Natural killer cell (primary cell): ENCODE measurements around the gene SGCE. TPM values are rescaled to one million over a fixed set of nuclear protein-coding genes. Genes with fewer than 3 reads are reported as not detected.

Experiments
- ATAC-seq, 3 donors: fragments of 150-1000 bp in 2 of 3; fragments of 200-7000 bp in 1 of 3; cut with Tn5 transposase; 1 replicate in 1 of 3; 2 replicates in 2 of 3; pipeline ENCODE4 v1.10.0; 2021; ENCODE audit warnings: mild to moderate bottlenecking in 2 of 3, moderate library complexity in 2 of 3
- DNase-seq, 2 donors: peaks; one replicate each; pipeline versions ENCODE4 v3.0.0 to v3.0.0-alpha.2; 2013 to 2021; ENCODE audit warnings: mixed read lengths in 1 of 2
- H3K27ac ChIP-seq: one replicate; pipeline ENCODE4 v1.5.1; 2013; ENCODE audit warnings: mild to moderate bottlenecking, low read length
- H3K27me3 ChIP-seq: one replicate; pipeline ENCODE4 v1.6.1; 2013; ENCODE audit warnings: low read length; ENCODE audit not compliant: control insufficient read depth, insufficient read depth
- H3K36me3 ChIP-seq: one replicate; pipeline ENCODE4 v1.6.1; 2013; ENCODE audit warnings: low read length; ENCODE audit not compliant: control insufficient read depth, insufficient read depth
- H3K4me1 ChIP-seq: one replicate; pipeline ENCODE4 v1.6.1; 2013; ENCODE audit warnings: low read length; ENCODE audit not compliant: control insufficient read depth, insufficient read depth
- H3K4me3 ChIP-seq: one replicate; pipeline ENCODE4 v1.5.1; 2013; ENCODE audit warnings: low read length
- H3K9me3 ChIP-seq: one replicate; pipeline ENCODE4 v1.6.1; 2013; ENCODE audit warnings: low read length; ENCODE audit not compliant: control insufficient read depth, insufficient read depth
- H3K27ac Mint-ChIP-seq, 2 donors: one replicate each; pipeline ENCODE4 v1.8.0; 2022; ENCODE audit warnings: mild to moderate bottlenecking in 2 of 2, mixed read lengths in 2 of 2, moderate library complexity in 1 of 2
- H3K27me3 Mint-ChIP-seq, 2 donors: one replicate each; pipeline ENCODE4 v1.8.0; 2022; ENCODE audit warnings: low read depth in 2 of 2, mixed read lengths in 2 of 2
- H3K36me3 Mint-ChIP-seq: one replicate; pipeline ENCODE4 v1.8.0; 2022; ENCODE audit warnings: mixed read lengths
- H3K4me1 Mint-ChIP-seq, 2 donors: one replicate each; pipeline ENCODE4 v1.8.0; 2022; ENCODE audit warnings: mixed read lengths in 2 of 2
- H3K4me3 Mint-ChIP-seq: one replicate; pipeline ENCODE4 v1.8.0; 2022; ENCODE audit warnings: mild to moderate bottlenecking, moderate library complexity, mixed read lengths
- H3K9me3 Mint-ChIP-seq, 2 donors: one replicate each; pipeline ENCODE4 v1.8.0; 2022; ENCODE audit warnings: mixed read lengths in 2 of 2
- WGBS: methylation state at CpG from one replicate; pipeline ENCODE4 v1.1.7; 2013; ENCODE audit warnings: missing lambda C conversion rate; ENCODE audit not compliant: insufficient coverage; 5-methylcytosine and 5-hydroxymethylcytosine counted together
- intact Hi-C: fragments of 100-400 bp; cut with micrococcal nuclease; formaldehyde crosslinking; loops from one replicate; pipeline ENCODE4 v1.14.2; 2022
- total RNA-seq, 4 donors: library from RNA; stranded (reverse); fragments of 120-200 nt in 1 of 4; gene quantifications; one replicate each; pipeline versions ENCODE4 v1.2.3 to v1.2.4, GENCODE V29; 2013 to 2022
- TF ChIP-seq, protein P1 (sequence below): fragments of 200-600 bp; IDR thresholded peaks from one replicate; pipeline ENCODE4 v1.8.0; 2022; ENCODE audit warnings: antibody characterized with exemption

SGCE gene
- total RNA-seq, 3 donors from 2014 or later (not counting 1 experiment from before 2014, with no cell fraction given) = 0.20 to 0.65 (median 0.28) TPM

DNA sequence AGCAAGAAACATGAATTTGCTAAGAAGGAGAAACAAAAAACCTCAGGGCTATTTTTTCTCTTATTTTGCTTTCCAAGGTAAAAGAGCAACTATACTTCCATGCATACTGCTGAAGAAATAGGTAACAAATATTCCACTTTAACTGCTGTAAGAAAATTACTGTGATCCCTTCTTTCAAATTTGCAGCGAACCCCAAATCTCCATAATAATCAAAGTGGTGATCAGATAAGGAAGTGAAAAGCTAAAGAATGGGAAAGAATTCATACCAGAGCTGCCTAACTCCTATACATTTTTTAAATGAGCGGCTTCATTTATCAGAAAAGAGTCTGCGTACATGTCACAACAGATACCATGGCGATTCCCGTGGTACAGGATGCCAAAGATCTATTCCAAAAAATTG is 7.2 kb downstream of the SGCE start:
- H3K4me1 ChIP-seq = no peaks in the 10 kb centered on the region
- ATAC-seq (no peak), DNase-seq (no peak)
- TF ChIP-seq, protein P1, sequence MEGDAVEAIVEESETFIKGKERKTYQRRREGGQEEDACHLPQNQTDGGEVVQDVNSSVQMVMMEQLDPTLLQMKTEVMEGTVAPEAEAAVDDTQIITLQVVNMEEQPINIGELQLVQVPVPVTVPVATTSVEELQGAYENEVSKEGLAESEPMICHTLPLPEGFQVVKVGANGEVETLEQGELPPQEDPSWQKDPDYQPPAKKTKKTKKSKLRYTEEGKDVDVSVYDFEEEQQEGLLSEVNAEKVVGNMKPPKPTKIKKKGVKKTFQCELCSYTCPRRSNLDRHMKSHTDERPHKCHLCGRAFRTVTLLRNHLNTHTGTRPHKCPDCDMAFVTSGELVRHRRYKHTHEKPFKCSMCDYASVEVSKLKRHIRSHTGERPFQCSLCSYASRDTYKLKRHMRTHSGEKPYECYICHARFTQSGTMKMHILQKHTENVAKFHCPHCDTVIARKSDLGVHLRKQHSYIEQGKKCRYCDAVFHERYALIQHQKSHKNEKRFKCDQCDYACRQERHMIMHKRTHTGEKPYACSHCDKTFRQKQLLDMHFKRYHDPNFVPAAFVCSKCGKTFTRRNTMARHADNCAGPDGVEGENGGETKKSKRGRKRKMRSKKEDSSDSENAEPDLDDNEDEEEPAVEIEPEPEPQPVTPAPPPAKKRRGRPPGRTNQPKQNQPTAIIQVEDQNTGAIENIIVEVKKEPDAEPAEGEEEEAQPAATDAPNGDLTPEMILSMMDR = no peak
- 100% methylated on average over 4 of the region's 5 CpGs for WGBS
- Mint-ChIP-seq H3K36me3 (no peaks in the 10 kb centered on the region), H3K4me3 (no peak overlapping the region), H3K27ac (no peak overlapping the region), H3K27me3 (peaks cover 29 to 56% of the 10 kb centered on the region in 2 donors), H3K9me3 (no peaks in the 10 kb centered on the region), H3K4me1 (no peaks in the 10 kb centered on the region)
- H3K4me3 ChIP-seq = no peak overlapping the region
- H3K27me3 ChIP-seq = peaks cover 25% of the 10 kb centered on the region
- no peaks in the 10 kb centered on the region for H3K36me3 ChIP-seq
- intact Hi-C loops = no loop called here
- no peaks in the 10 kb centered on the region for H3K9me3 ChIP-seq
- H3K27ac ChIP-seq = no peak overlapping the region

DNA sequence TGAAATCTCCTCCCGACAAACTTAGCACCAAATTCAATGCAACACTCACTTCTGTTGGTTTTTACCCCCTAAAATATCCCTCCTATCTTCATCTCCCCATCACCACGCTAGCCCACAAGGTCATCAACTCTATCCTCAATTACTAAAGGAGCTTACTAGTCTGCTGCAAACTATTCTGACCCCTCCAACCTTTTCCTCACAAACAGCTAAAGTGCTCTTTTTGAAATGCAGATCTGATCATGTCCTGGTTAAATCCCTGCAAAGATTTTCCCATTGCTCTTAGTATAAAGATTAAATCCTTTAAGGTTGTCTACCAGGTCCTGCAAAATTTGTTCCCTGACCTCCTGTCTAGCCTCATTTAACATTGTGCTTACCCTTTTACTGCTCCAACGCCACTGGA is 8.6 kb downstream of the SGCE start:
- Histone ChIP-seq H3K4me3 (no peak overlapping the region), H3K36me3 (no peaks in the 10 kb centered on the region), H3K27me3 (peaks cover 15% of the 10 kb centered on the region), H3K9me3 (no peaks in the 10 kb centered on the region), H3K4me1 (no peaks in the 10 kb centered on the region), H3K27ac (no peak overlapping the region)
- no peak overlapping the region for H3K27ac Mint-ChIP-seq
- TF ChIP-seq, protein P1 = no peak
- DNase-seq = no peak
- WGBS = 88% methylated on average over 3 of the region's 3 CpGs
- no peaks in the 10 kb centered on the region for H3K9me3 Mint-ChIP-seq
- no peak for ATAC-seq
- intact Hi-C loops = no loop called here
- no peak overlapping the region for H3K4me3 Mint-ChIP-seq
- H3K27me3 Mint-ChIP-seq = peaks cover 29 to 54% of the 10 kb centered on the region in 2 donors
- H3K36me3 Mint-ChIP-seq = no peaks in the 10 kb centered on the region
- no peaks in the 10 kb centered on the region for H3K4me1 Mint-ChIP-seq

DNA sequence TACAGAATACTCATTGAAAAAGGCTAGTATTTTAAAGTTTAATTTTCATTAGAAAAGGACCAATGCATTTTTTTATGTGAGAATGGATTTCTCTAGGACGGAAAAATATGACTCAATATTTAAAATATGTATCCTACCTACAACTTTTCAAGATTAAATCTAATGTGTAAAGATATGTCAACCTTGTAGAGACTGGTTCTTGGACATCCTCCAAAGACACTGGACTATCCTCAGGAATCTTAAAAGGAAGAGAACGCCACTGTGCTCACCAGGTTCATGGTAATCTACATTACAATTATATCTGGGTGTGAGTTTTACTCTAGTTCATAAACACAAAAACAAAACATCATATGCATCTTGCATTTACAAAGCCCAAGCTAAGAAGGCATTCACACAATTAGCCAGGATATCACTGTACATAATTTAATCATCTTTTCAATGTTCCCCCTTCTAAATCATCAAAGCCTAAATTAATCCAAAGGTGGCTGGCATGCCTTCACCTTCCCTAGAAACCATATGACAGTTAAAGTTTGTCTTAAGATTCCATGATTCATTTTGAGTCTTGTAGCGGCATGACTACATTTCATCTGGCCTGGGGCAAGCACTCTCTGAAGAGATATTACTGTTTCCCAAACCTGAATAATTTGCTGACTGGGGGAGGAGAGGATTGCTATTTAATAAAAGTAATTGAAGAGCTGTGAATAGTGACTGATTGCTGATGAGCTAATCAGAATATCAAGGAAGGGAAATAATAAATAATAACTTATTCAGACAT is 12.0 kb downstream of the SGCE start:
- Mint-ChIP-seq H3K27me3 (peaks cover 20 to 28% of the 10 kb centered on the region in 2 donors), H3K36me3 (no peaks in the 10 kb centered on the region), H3K4me3 (no peak overlapping the region), H3K9me3 (no peaks in the 10 kb centered on the region), H3K4me1 (no peaks in the 10 kb centered on the region), H3K27ac (no peak overlapping the region)
- intact Hi-C loops = no loop called here
- H3K9me3 ChIP-seq = no peaks in the 10 kb centered on the region
- ATAC-seq (no peak), DNase-seq (no peak)
- 93% methylated on average over 1 of the region's 3 CpGs for WGBS
- H3K4me1 ChIP-seq = no peaks in the 10 kb centered on the region
- no peak overlapping the region for H3K4me3 ChIP-seq
- H3K27ac ChIP-seq = no peak overlapping the region
- TF ChIP-seq, protein P1 = no peak
- no peaks in the 10 kb centered on the region for H3K36me3 ChIP-seq
- peaks cover 9% of the 10 kb centered on the region for H3K27me3 ChIP-seq
